Measurements from ENCODE around the gene SLC5A1.

SLC5A1 gene

DNA sequence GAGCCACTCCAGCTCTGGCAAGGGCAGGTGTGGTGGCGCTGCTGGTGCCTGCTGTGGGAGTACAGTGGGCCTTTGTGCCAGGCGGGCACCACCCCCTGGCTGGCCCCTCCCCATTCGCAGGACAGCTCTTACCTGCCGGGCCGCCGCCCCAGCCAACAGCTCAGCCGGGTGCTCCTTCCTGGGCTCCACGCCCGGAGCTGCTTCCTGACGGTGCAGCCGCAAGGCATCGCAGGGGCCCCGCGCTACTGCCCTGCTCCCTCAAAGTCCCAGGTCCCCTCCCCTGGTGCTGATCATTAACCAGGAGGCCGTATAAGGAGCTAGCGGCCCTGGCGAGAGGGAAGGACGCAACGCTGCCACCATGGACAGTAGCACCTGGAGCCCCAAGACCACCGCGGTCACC lies at the start of gene SLC5A1:
TSS of gene SLC5A1 (plus strand) at position 338 of the 400 bp plus-strand sequence. CDS start at position 359, 21 bp downstream.
- Histone ChIP-seq H3K9me3 (ENCODE audit: insufficient read depth, low read depth, low read length) (no peaks in the 10 kb centered on the region), H3K36me3 (ENCODE audit: insufficient read depth, low read depth, low read length) (no peaks in the 10 kb centered on the region), H3K4me3 (ENCODE audit: low read length) (no peak within 1 kb of the TSS), H3K27me3 (ENCODE audit: insufficient read depth, low read length) (peaks cover 16% of the 10 kb centered on the region; the same call in 1 of the 2 replicates), H3K4me1 (ENCODE audit: insufficient read depth, low read length) (no peaks in the 10 kb centered on the region), H3K27ac (ENCODE audit: low read length) (no peak within 1 kb of the TSS), H3K9ac (ENCODE audit: low read depth, low read length) (no peak within 1 kb of the TSS)

DNA sequence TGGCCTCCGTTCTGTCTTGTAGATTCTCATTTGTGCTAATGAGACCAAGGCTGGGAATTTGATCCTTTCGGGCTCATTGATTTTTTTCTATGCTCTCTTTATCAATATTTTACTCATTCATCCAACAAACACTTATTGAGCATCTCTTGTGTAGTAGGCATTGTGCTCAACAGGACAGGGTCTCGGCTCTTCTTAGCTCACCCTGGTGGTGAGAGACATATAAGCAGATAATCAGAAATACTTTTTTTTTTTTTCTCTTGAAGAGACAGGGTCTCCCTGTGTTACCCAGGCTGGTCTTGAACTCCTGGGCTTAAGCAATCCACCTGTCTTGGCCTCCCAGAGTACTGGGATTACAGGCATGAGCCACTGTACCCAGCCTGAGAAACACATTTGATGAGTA lies 48.0 kb upstream of the SLC5A1 start:
- Histone ChIP-seq H3K27ac (ENCODE audit: low read length) (no peak overlapping the region), H3K9me3 (ENCODE audit: insufficient read depth, low read depth, low read length) (no peaks in the 10 kb centered on the region), H3K4me3 (ENCODE audit: low read length) (no peak overlapping the region), H3K9ac (ENCODE audit: low read depth, low read length) (no peak overlapping the region), H3K36me3 (ENCODE audit: insufficient read depth, low read depth, low read length) (no peaks in the 10 kb centered on the region), H3K27me3 (ENCODE audit: insufficient read depth, low read length) (no peaks in the 10 kb centered on the region), H3K4me1 (ENCODE audit: insufficient read depth, low read length) (no peaks in the 10 kb centered on the region)

DNA sequence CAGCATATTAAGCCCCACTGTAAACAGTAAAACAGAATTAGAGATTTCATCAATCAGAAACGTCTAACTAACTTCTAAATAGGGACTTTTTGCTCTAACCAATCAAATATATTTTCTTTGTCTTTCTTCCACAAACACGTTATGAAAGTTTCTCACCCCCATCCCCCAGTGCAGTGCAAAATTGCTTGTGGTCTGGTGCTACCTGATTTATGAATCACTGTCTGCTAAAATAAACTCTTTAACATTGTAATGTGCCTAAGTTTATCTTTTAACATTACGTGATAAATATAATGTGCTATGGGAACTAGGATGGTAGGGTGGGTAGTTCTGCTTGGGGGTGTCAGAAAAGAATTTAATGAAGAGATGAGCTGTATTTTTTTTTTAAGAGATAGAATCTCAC lies 47.3 kb upstream of the SLC5A1 start:
- Histone ChIP-seq H3K4me1 (ENCODE audit: insufficient read depth, low read length) (no peaks in the 10 kb centered on the region), H3K27ac (ENCODE audit: low read length) (no peak overlapping the region), H3K9ac (ENCODE audit: low read depth, low read length) (no peak overlapping the region), H3K36me3 (ENCODE audit: insufficient read depth, low read depth, low read length) (no peaks in the 10 kb centered on the region), H3K9me3 (ENCODE audit: insufficient read depth, low read depth, low read length) (no peaks in the 10 kb centered on the region), H3K4me3 (ENCODE audit: low read length) (no peak overlapping the region), H3K27me3 (ENCODE audit: insufficient read depth, low read length) (no peaks in the 10 kb centered on the region)

DNA sequence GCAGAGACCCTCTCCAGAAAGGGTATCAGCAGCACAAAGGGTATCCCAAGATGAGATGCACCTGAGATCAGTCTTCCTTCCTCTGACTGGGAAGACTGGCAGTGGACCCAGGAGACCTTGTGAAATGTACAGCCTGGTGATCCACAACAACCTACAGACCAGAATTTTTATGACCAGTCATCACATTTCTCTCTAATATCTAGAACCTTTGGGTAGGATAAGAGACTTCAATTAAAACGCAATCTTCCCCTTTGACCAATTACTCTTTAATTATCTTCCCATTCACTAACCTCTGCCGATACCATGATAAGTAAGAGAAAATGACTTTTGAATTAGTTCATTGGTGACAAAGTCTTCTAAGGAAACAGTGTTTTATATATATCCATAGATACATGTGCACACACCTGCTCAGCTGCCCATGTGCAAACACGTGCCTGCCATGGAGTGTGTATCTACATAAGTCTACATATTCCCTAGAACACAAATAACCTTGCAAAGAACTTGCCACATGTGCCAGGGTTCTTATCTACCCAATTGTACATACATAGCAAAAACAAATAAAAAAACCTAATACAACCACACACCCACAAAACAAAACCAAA lies 44.2 kb upstream of the SLC5A1 start:
- H3K36me3 ChIP-seq (ENCODE audit: insufficient read depth, low read depth, low read length) = no peaks in the 10 kb centered on the region
- no peak overlapping the region for H3K4me3 ChIP-seq (ENCODE audit: low read length)
- H3K27ac ChIP-seq (ENCODE audit: low read length) = no peak overlapping the region
- H3K27me3 ChIP-seq (ENCODE audit: insufficient read depth, low read length) = no peaks in the 10 kb centered on the region
- no peaks in the 10 kb centered on the region for H3K4me1 ChIP-seq (ENCODE audit: insufficient read depth, low read length)
- H3K9ac ChIP-seq (ENCODE audit: low read depth, low read length) = no peak overlapping the region
- H3K9me3 ChIP-seq (ENCODE audit: insufficient read depth, low read depth, low read length) = no peaks in the 10 kb centered on the region

DNA sequence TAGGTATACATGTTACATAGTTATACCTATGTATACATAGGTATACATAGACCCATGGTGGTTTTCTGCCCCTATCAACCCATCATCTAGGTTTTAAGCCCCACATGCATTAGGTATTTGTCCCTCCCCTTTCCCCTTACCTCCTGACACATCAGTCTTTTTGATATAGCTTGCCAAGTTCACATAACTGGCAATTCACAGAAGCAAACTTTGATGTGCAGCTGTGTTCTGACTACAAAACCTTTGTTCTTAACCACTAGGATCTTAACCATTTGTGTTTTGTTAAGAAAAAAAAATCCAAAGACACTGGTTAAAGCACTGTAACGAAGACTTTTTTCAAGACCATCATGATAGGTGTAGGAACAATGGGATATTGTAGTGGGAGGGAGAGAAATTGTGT lies 42.9 kb upstream of the SLC5A1 start:
- H3K27me3 ChIP-seq (ENCODE audit: insufficient read depth, low read length) = no peaks in the 10 kb centered on the region
- no peak overlapping the region for H3K4me3 ChIP-seq (ENCODE audit: low read length)
- H3K9ac ChIP-seq (ENCODE audit: low read depth, low read length) = no peak overlapping the region
- no peaks in the 10 kb centered on the region for H3K4me1 ChIP-seq (ENCODE audit: insufficient read depth, low read length)
- no peaks in the 10 kb centered on the region for H3K36me3 ChIP-seq (ENCODE audit: insufficient read depth, low read depth, low read length)
- H3K9me3 ChIP-seq (ENCODE audit: insufficient read depth, low read depth, low read length) = no peaks in the 10 kb centered on the region
- H3K27ac ChIP-seq (ENCODE audit: low read length) = no peak overlapping the region

DNA sequence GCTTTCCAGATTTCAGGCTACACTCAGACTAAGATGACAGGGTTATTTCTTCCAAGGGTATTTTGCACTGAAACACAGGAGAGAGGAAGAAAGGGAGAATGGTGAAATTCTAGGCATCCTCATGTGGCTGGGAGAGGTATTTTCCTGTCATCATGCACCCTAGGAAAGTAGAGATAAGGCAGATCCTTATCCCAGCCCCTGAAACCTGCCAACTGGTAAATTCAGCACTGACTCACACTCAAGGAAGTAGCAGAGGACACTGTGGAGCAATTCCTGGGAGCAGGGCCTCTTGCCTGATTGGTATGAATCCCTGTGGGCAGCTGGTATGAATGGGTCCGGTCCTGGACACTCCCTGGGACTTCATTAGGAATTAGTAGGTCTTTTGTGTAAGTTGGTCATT lies 37.6 kb upstream of the SLC5A1 start:
- Histone ChIP-seq H3K27ac (ENCODE audit: low read length) (no peak overlapping the region), H3K9ac (ENCODE audit: low read depth, low read length) (no peak overlapping the region), H3K27me3 (ENCODE audit: insufficient read depth, low read length) (no peaks in the 10 kb centered on the region), H3K4me1 (ENCODE audit: insufficient read depth, low read length) (no peaks in the 10 kb centered on the region), H3K36me3 (ENCODE audit: insufficient read depth, low read depth, low read length) (no peaks in the 10 kb centered on the region), H3K4me3 (ENCODE audit: low read length) (no peak overlapping the region), H3K9me3 (ENCODE audit: insufficient read depth, low read depth, low read length) (no peaks in the 10 kb centered on the region)

DNA sequence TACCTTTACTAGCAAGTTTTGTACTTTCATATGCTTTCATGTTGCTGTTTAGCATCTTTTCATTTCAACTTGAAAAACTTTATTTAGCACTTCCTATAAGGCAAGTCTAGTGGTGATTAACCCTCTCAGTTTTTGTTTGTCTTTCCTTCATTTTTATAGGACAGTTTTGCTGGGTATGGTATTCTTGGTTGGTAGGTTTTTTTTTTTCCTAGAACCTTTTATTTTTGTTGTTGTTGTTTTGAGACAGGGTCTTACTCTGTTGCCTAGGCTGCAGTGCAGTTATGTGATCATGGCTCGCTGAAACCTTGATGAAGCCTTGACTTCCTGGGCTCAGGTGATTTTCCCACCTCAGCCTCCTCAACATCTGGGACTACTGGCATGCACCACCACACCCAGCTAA lies 29.9 kb upstream of the SLC5A1 start:
- H3K27ac ChIP-seq (ENCODE audit: low read length) = no peak overlapping the region
- H3K4me1 ChIP-seq (ENCODE audit: insufficient read depth, low read length) = no peaks in the 10 kb centered on the region
- no peaks in the 10 kb centered on the region for H3K27me3 ChIP-seq (ENCODE audit: insufficient read depth, low read length)
- H3K9ac ChIP-seq (ENCODE audit: low read depth, low read length) = no peak overlapping the region
- H3K4me3 ChIP-seq (ENCODE audit: low read length) = no peak overlapping the region
- H3K9me3 ChIP-seq (ENCODE audit: insufficient read depth, low read depth, low read length) = peaks cover 7% of the 10 kb centered on the region
- H3K36me3 ChIP-seq (ENCODE audit: insufficient read depth, low read depth, low read length) = no peaks in the 10 kb centered on the region

DNA sequence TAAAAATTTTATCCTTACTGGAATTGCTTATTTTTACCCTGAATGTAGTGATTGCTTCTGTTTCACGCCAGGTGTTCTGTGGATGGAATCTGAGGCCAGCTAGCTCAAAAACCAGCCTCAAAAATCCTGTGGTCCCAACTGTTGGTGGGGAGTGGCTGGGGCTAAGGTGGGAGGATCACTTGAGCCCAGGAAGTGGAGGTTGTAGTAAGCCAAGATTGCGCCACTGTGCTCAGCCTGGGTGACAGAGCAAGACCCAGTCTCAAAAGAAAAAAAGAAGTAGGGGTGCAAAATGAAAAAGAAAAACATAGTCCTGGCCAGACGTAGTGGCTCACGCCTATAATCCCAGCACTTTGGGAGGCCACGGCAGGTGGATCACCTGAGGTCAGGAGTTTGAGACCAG lies 27.0 kb upstream of the SLC5A1 start:
- H3K27ac ChIP-seq (ENCODE audit: low read length) = no peak overlapping the region
- H3K4me1 ChIP-seq (ENCODE audit: insufficient read depth, low read length) = no peaks in the 10 kb centered on the region
- H3K9ac ChIP-seq (ENCODE audit: low read depth, low read length) = no peak overlapping the region
- peaks cover 7% of the 10 kb centered on the region for H3K9me3 ChIP-seq (ENCODE audit: insufficient read depth, low read depth, low read length)
- H3K27me3 ChIP-seq (ENCODE audit: insufficient read depth, low read length) = no peaks in the 10 kb centered on the region
- no peaks in the 10 kb centered on the region for H3K36me3 ChIP-seq (ENCODE audit: insufficient read depth, low read depth, low read length)
- H3K4me3 ChIP-seq (ENCODE audit: low read length) = no peak overlapping the region

DNA sequence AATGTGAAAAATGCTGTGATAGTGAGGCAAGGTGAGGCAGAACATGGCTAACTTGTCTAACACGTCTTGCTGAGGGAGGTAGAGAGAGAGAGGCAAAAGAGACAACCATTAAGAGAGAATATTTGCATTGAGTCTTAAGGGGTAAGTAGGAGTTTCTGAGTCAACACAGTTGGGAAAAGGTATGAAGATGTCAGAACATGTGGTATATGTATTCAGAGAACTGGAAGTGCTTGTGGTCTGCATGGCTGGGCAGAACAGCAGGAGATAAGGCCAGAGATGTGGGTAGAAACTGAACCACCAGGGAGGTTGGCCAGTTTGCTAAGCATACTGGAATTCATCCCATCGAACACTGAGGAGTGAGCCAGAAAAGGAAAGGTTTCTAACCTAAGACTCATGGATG lies 25.0 kb upstream of the SLC5A1 start:
- Histone ChIP-seq H3K27me3 (ENCODE audit: insufficient read depth, low read length) (no peaks in the 10 kb centered on the region), H3K9ac (ENCODE audit: low read depth, low read length) (no peak overlapping the region), H3K9me3 (ENCODE audit: insufficient read depth, low read depth, low read length) (peaks cover 7% of the 10 kb centered on the region), H3K36me3 (ENCODE audit: insufficient read depth, low read depth, low read length) (no peaks in the 10 kb centered on the region), H3K4me1 (ENCODE audit: insufficient read depth, low read length) (no peaks in the 10 kb centered on the region), H3K27ac (ENCODE audit: low read length) (no peak overlapping the region), H3K4me3 (ENCODE audit: low read length) (no peak overlapping the region)

DNA sequence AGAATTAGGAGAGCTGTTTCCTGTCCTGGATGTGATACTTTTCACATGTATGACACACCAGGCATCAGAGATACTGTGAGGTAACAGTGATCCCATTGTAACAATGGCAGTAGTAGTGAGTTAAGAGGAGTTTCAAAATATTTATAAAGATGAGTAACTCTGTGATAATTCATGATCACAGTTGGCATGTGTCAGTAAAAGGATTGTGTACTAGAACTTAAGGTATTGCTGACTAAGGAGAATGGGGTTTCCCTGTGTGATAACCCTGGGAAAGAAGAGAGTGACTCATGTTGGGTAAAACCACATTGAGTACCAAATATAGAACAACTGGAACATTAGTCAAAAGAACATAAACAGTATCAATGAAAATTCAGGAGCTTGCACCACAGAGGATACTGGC lies 22.9 kb upstream of the SLC5A1 start:
- Histone ChIP-seq H3K36me3 (ENCODE audit: insufficient read depth, low read depth, low read length) (no peaks in the 10 kb centered on the region), H3K9me3 (ENCODE audit: insufficient read depth, low read depth, low read length) (no peaks in the 10 kb centered on the region), H3K4me1 (ENCODE audit: insufficient read depth, low read length) (0 out of 2 replicates have a peak, but pooled peaks cover 5% of the 10 kb centered on the region), H3K4me3 (ENCODE audit: low read length) (no peak overlapping the region), H3K9ac (ENCODE audit: low read depth, low read length) (no peak overlapping the region), H3K27me3 (ENCODE audit: insufficient read depth, low read length) (no peaks in the 10 kb centered on the region), H3K27ac (ENCODE audit: low read length) (no peak overlapping the region)

DNA sequence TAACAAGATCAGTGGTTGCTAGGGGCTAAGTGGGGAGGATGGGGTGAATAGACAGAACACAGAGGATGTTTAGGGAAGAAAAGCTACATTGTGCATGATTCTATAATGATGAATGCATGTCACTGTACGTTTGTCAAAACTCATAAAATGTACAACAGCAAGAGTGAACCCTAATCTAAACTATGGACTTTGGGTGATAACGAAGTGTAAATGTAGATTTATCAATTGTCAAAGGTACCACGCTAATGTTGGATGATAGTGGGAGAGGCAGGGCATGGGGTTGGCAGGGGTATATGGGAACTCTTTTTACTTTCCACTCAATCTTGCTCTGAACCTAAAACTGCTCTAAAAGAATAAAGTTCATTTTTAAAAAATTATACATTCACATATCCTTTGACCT lies 21.3 kb upstream of the SLC5A1 start:
- Histone ChIP-seq H3K36me3 (ENCODE audit: insufficient read depth, low read depth, low read length) (no peaks in the 10 kb centered on the region), H3K9me3 (ENCODE audit: insufficient read depth, low read depth, low read length) (no peaks in the 10 kb centered on the region), H3K9ac (ENCODE audit: low read depth, low read length) (no peak overlapping the region), H3K4me3 (ENCODE audit: low read length) (no peak overlapping the region), H3K27ac (ENCODE audit: low read length) (no peak overlapping the region), H3K4me1 (ENCODE audit: insufficient read depth, low read length) (0 out of 2 replicates have a peak, but pooled peaks cover 5% of the 10 kb centered on the region), H3K27me3 (ENCODE audit: insufficient read depth, low read length) (no peaks in the 10 kb centered on the region)

DNA sequence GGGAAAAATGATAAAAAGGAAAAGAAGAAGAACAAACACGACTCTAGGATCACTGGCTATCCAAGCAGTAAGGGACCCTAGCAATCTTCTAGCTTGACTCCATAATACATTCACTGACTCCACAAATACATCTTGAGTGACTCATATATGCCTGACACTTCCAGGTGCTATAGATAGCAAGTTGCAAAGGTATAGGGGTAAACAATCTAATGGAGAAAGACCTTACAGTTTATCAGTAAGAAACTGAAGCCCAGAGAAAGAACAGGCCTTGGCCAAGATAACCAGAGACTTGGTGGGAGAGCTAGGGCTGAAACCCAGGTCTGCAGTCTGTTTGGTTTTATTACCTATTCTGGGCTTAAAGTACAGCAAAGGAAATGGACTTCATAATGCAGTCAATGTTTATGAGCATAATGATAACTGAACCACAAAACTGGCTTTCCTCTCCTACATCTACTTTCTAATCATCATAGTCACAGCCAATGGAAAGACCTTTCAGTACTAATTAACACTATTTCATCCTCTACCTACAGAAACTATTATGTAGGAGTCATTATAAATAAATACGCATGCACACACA lies 19.7 kb upstream of the SLC5A1 start:
- Histone ChIP-seq H3K9me3 (ENCODE audit: insufficient read depth, low read depth, low read length) (no peaks in the 10 kb centered on the region), H3K36me3 (ENCODE audit: insufficient read depth, low read depth, low read length) (no peaks in the 10 kb centered on the region), H3K4me3 (ENCODE audit: low read length) (no peak overlapping the region), H3K27ac (ENCODE audit: low read length) (no peak overlapping the region), H3K4me1 (ENCODE audit: insufficient read depth, low read length) (0 out of 2 replicates have a peak, but pooled peaks cover 5% of the 10 kb centered on the region), H3K9ac (ENCODE audit: low read depth, low read length) (no peak overlapping the region), H3K27me3 (ENCODE audit: insufficient read depth, low read length) (no peaks in the 10 kb centered on the region)

Measured in iPS-20b (cell line).